GM19240 (cell line): ENCODE results near the gene GFAP.

Experiments
- DNase-seq: peaks from one replicate; pipeline ENCODE4 v3.0.0; 2011; ENCODE audit warnings: low spot score; ENCODE audit not compliant: insufficient read length

Gene GFAP

GRCh38 chr17:44865931-44866330, 49.4 kb downstream of the GFAP start:
- DNase-seq = no peak

- DNase-seq = peak; percentile 56
Observed at GRCh38 chr17:44865231-44865660, 50.1 kb downstream of the GFAP start.

GRCh38 chr17:44864831-44865230, 50.5 kb downstream of the GFAP start:
- no peak for DNase-seq

GRCh38 chr17:44863061-44863918, 52.0 kb downstream of the GFAP start:
- no peak for DNase-seq

GRCh38 chr17:44862278-44862914, 52.9 kb downstream of the GFAP start:
- no peak for DNase-seq

- DNase-seq = no peak
Observed at GRCh38 chr17:44859701-44860100, 55.6 kb downstream of the GFAP start.

GRCh38 chr17:44854192-44854591, 61.1 kb downstream of the GFAP start:
- DNase-seq = no peak
